ENCODE data around the gene LGR5. TPM values are rescaled to one million over a fixed set of nuclear protein-coding genes. Genes with fewer than 3 reads are reported as not detected.

The LGR5 gene
- total and polyA plus RNA-seq, 2 of the 8 experiments (the other 6 are each of a cell fraction or from before 2014, with no cell fraction given), result 0.08 to 0.19 TPM

DNA sequence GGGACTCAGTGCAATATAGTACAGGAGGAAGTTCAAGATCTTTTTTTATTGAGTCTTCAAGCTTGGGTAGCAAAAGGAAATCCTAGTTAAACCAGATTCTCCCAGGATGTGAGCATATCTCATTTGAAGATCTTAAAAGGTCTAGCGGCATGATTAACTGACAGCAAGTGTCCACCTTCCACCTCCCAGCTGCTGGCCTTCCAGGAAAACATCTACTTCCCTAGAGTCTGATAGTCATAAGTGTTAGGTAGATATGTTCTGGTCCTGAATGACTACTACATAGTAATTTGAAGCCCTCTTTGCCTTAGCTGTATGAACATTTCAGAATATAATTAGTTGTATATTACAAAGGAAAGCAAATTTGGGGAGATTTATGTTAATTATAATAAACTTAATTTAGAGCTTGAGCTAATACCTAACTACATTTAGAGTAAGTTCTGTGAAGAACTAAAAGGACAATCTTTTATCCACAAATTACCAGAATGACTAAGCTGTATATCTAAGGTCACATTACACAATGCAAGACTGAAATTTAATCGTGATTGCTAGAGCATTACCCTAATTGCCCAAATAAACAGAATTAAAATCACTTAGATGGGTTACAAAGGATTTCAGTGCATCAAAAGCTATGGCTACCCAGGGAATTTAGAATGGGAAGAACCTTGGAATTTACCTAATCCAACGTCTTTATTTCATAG, 9.9 kb downstream of the LGR5 start (continued):
- TF ChIP-seq EP300 (IDR thresholded peaks at IDR 0.05; ENCODE audit: borderline replicate concordance in 1 of 2, low read depth in 2 of 2, low read length in 2 of 2) (no peak), EZH2 (IDR thresholded peaks at IDR 0.05; ENCODE audit: low read depth, low read length, severe bottlenecking) (no peak), CHD7 (IDR thresholded peaks at IDR 0.05; ENCODE audit: insufficient replicate concordance, low read length) (no peak), CBX8 (IDR thresholded peaks at IDR 0.05; ENCODE audit: borderline replicate concordance, low read depth, low read length) (no peak), MAX (IDR thresholded peaks at IDR 0.05) (no peak), SP2 (IDR thresholded peaks at IDR 0.05; ENCODE audit: low read length) (no peak), RBBP5 (IDR thresholded peaks at IDR 0.05; ENCODE audit: borderline replicate concordance, low read depth, low read length) (no peak), MAFK (IDR thresholded peaks at IDR 0.05; ENCODE audit: low read depth, low read length) (no peak), FOSL1 (IDR thresholded peaks at IDR 0.05; ENCODE audit: insufficient read depth, low read depth, low read length) (no peak), JUND (IDR thresholded peaks at IDR 0.05; ENCODE audit: low read length) (no peak)
